H1 (cell line): ENCODE data around the gene S100A10. TPM values are rescaled to one million over a fixed set of nuclear protein-coding genes. Genes with fewer than 3 reads are reported as not detected.

Experiments
- CTCF ChIA-PET: fragments of 300-600 bp; sonication (Branson Sonifier 250); formaldehyde crosslinking; loops from one replicate; lab custom pipeline; 2021; ENCODE audit not compliant: partially characterized antibody; lab: Charles Lee
- POLR2A ChIA-PET: fragments of 300-600 bp; sonication (Branson Sonifier 250); formaldehyde crosslinking; loops from one replicate; lab custom pipeline; 2021; ENCODE audit warnings: inconsistent platforms; ENCODE audit not compliant: partially characterized antibody; lab: Charles Lee
- DNase-seq, 2 experiments: peaks; one replicate each; pipeline versions ENCODE4 v3.0.0 to v3.0.0-alpha.2; 2010 to 2022; ENCODE audit warnings: low spot score in 2 of 2, low read depth in 1 of 2, mixed read lengths in 1 of 2
- FAIRE-seq: peaks from 2 replicates; lab custom pipeline; 2011; peaks lifted over from hg19 to GRCh38; lab: Jason Lieb, UNC
- H2AFZ ChIP-seq: 2 replicates; pipeline ENCODE4 v1.8.1; 2012; ENCODE audit warnings: low read length, inconsistent platforms
- H2AK5ac ChIP-seq: 2 replicates; pipeline ENCODE4 v1.6.1; 2013; ENCODE audit warnings: low read depth, low read length
- H2BK120ac ChIP-seq: replicated peaks from 2 replicates; pipeline ENCODE3; 2013; ENCODE audit warnings: low read depth, low read length, inconsistent platforms
- H2BK12ac ChIP-seq: 2 replicates; pipeline ENCODE4 v1.6.1; 2013; ENCODE audit warnings: low read depth, low read length
- H2BK15ac ChIP-seq: 2 replicates; pipeline ENCODE4 v1.6.1; 2013; ENCODE audit warnings: low read length
- H2BK20ac ChIP-seq: 2 replicates; pipeline ENCODE4 v1.6.1; 2013; ENCODE audit warnings: low read length
- H2BK5ac ChIP-seq: 2 replicates; pipeline ENCODE4 v1.6.1; 2013; ENCODE audit warnings: low read depth, low read length
- H3K14ac ChIP-seq: 2 replicates; pipeline ENCODE4 v1.6.1; 2013; ENCODE audit warnings: inconsistent platforms; ENCODE audit not compliant: insufficient read length
- H3K18ac ChIP-seq: 2 replicates; pipeline ENCODE4 v1.6.1; 2013; ENCODE audit warnings: low read length; ENCODE audit errors: extremely low read depth
- H3K23ac ChIP-seq: 2 replicates; pipeline ENCODE4 v1.6.1; 2013; ENCODE audit warnings: inconsistent platforms; ENCODE audit not compliant: insufficient read length
- H3K23me2 ChIP-seq: 2 replicates; pipeline ENCODE4 v1.6.1; 2013; ENCODE audit warnings: low read depth, low read length
- H3K27ac ChIP-seq: 2 replicates; pipeline ENCODE4 v1.6.1; 2011; ENCODE audit warnings: low read depth, low read length, inconsistent platforms
- H3K27me3 ChIP-seq, 4 experiments: replicated peaks in 1 of 4; 1 replicate in 1 of 4; 2 replicates in 3 of 4; pipeline versions ENCODE4 v1.6.1 to v1.8.1; 2011 to 2013; ENCODE audit warnings: low read length in 3 of 4, mild to moderate bottlenecking in 3 of 4, inconsistent platforms in 2 of 4, mixed read lengths in 2 of 4, moderate library complexity in 1 of 4; ENCODE audit not compliant: control insufficient read depth in 3 of 4, insufficient read depth in 3 of 4; ENCODE audit errors: extremely low read depth in 1 of 4
- H3K36me3 ChIP-seq, 4 experiments: 2 replicates each; pipeline versions ENCODE4 v1.6.1 to v1.8.1; 2011 to 2013; ENCODE audit warnings: mild to moderate bottlenecking in 4 of 4, low read length in 3 of 4, moderate library complexity in 2 of 4, control low read depth in 1 of 4, inconsistent platforms in 1 of 4; ENCODE audit not compliant: insufficient read depth in 4 of 4, control insufficient read depth in 2 of 4
- H3K4ac ChIP-seq: replicated peaks from 2 replicates; pipeline ENCODE3; 2013; ENCODE audit warnings: low read length, low read depth, mixed read lengths, inconsistent platforms; ENCODE audit not compliant: insufficient read length
- H3K4me1 ChIP-seq, 4 experiments: replicated peaks in 1 of 4; 1 replicate in 1 of 4; 2 replicates in 3 of 4; pipeline versions ENCODE4 v1.6.1 to v1.8.1; 2011 to 2013; ENCODE audit warnings: low read length in 3 of 4, inconsistent platforms in 2 of 4, mixed read lengths in 1 of 4; ENCODE audit not compliant: insufficient read depth in 4 of 4, control insufficient read depth in 3 of 4
- H3K4me2 ChIP-seq, 2 experiments: 2 replicates each; pipeline versions ENCODE4 v1.6.1 to v1.8.1; 2011 to 2013; ENCODE audit warnings: low read depth in 2 of 2, low read length in 2 of 2, control low read depth in 1 of 2, inconsistent platforms in 1 of 2, mild to moderate bottlenecking in 1 of 2; ENCODE audit not compliant: insufficient read depth in 1 of 2
- H3K4me3 ChIP-seq, 4 experiments: fragments of 200-600, 300-600 bp in 1 of 4; sonication (generic), shearing (Covaris generic), sonication (Bioruptor Twin) in 1 of 4; 2 replicates each; pipeline versions ENCODE4 v1.5.1 to v1.8.1; 2011 to 2016; ENCODE audit warnings: low read length in 4 of 4, low read depth in 3 of 4, control low read depth in 2 of 4, inconsistent platforms in 2 of 4, mild to moderate bottlenecking in 2 of 4, mixed read lengths in 1 of 4, moderate library complexity in 1 of 4; ENCODE audit not compliant: insufficient read depth in 2 of 4; ENCODE audit errors: extremely low read depth in 1 of 4
- H3K56ac ChIP-seq: replicated peaks from 2 replicates; pipeline ENCODE3; 2013; ENCODE audit warnings: low read depth, mild to moderate bottlenecking, mixed read lengths, low read length, inconsistent platforms; ENCODE audit not compliant: insufficient read length
- H3K79me1 ChIP-seq: 2 replicates; pipeline ENCODE4 v1.6.1; 2013; ENCODE audit warnings: low read depth, low read length, control low read depth
- H3K79me2 ChIP-seq, 2 experiments: 2 replicates each; pipeline versions ENCODE4 v1.6.1 to v1.8.1; 2012 to 2013; ENCODE audit warnings: low read length in 2 of 2, mild to moderate bottlenecking in 2 of 2, inconsistent platforms in 1 of 2; ENCODE audit not compliant: insufficient read depth in 2 of 2, control insufficient read depth in 1 of 2
- H3K9ac ChIP-seq, 4 experiments: replicated peaks in 1 of 4; 1 replicate in 1 of 4; 2 replicates in 3 of 4; pipeline versions ENCODE4 v1.6.1 to v1.8.1; 2011 to 2013; ENCODE audit warnings: low read depth in 3 of 4, low read length in 3 of 4, control low read depth in 2 of 4, mild to moderate bottlenecking in 2 of 4, moderate library complexity in 2 of 4, inconsistent platforms in 1 of 4; ENCODE audit errors: extremely low read depth in 1 of 4
- H3K9me3 ChIP-seq, 2 experiments: 2 replicates each; pipeline versions ENCODE4 v1.6.1 to v1.8.1; 2012 to 2013; ENCODE audit warnings: mild to moderate bottlenecking in 2 of 2, moderate library complexity in 2 of 2, control low read depth in 1 of 2, inconsistent platforms in 1 of 2, low read depth in 1 of 2, low read length in 1 of 2, mixed read lengths in 1 of 2; ENCODE audit not compliant: insufficient read depth in 2 of 2
- H4K20me1 ChIP-seq, 2 experiments: replicated peaks in 1 of 2; 2 replicates each; pipeline versions ENCODE3 to v1.8.1; 2011 to 2013; ENCODE audit warnings: inconsistent platforms in 2 of 2, low read length in 2 of 2, mild to moderate bottlenecking in 1 of 2; ENCODE audit not compliant: insufficient read depth in 2 of 2, control insufficient read depth in 1 of 2
- H4K5ac ChIP-seq: 2 replicates; pipeline ENCODE4 v1.6.1; 2013; ENCODE audit warnings: low read length, low read depth, mixed read lengths, inconsistent platforms; ENCODE audit not compliant: insufficient read length
- H4K8ac ChIP-seq: 2 replicates; pipeline ENCODE4 v1.8.0; 2013; ENCODE audit warnings: mild to moderate bottlenecking, moderate library complexity, low read length, inconsistent platforms; ENCODE audit not compliant: insufficient read depth; ENCODE audit errors: extremely low read depth
- H4K91ac ChIP-seq: replicated peaks from 2 replicates; pipeline ENCODE3; 2013; ENCODE audit warnings: low read length, mixed read lengths, inconsistent platforms; ENCODE audit not compliant: insufficient read length
- CBX8 ChIP-seq: fragments of 300-800, 300-1000 bp; sonication (generic); IDR thresholded peaks from 2 replicates; pipeline ENCODE4 v1.7.1; 2016; ENCODE audit warnings: low read depth, low read length, borderline replicate concordance
- CEBPB ChIP-seq: IDR thresholded peaks from 2 replicates; pipeline ENCODE4 v1.6.1; 2012; ENCODE audit warnings: low read depth, low read length
- CHD2 ChIP-seq: IDR thresholded peaks from 2 replicates; pipeline ENCODE4 v1.6.1; 2012; ENCODE audit warnings: low read length, improper control_type of control experiment
- E2F6 ChIP-seq: IDR thresholded peaks from 2 replicates; pipeline ENCODE4 v1.6.1; 2012; ENCODE audit warnings: inconsistent platforms
- EGR1 ChIP-seq: IDR thresholded peaks from 2 replicates; pipeline ENCODE4 v1.6.1; 2011; ENCODE audit warnings: low read depth, low read length, borderline replicate concordance
- JUN ChIP-seq: IDR thresholded peaks from 2 replicates; pipeline ENCODE4 v1.6.1; 2011; ENCODE audit warnings: low read depth, mild to moderate bottlenecking, improper control_type of control experiment, low read length
- KDM5A ChIP-seq: fragments of 200-600 bp; IDR thresholded peaks from 2 replicates; pipeline ENCODE4 v1.7.1; 2012; ENCODE audit warnings: mild to moderate bottlenecking, low read length, inconsistent platforms, mixed read lengths
- NRF1 ChIP-seq: IDR thresholded peaks from 2 replicates; pipeline ENCODE4 v1.6.1; 2011; ENCODE audit warnings: mild to moderate bottlenecking, low read depth, low read length, improper control_type of control experiment
- POU5F1 ChIP-seq: IDR thresholded peaks from 2 replicates; pipeline ENCODE4 v1.6.1; 2011; ENCODE audit warnings: low read depth, mild to moderate bottlenecking, low read length, moderate library complexity
- RAD21 ChIP-seq, 2 experiments: IDR thresholded peaks in 1 of 2; conservative IDR thresholded peaks in 1 of 2; 2 replicates each; pipeline ENCODE4 v1.6.1; 2011; ENCODE audit warnings: low read depth in 2 of 2, low read length in 2 of 2, improper control_type of control experiment in 1 of 2, inconsistent platforms in 1 of 2, mild to moderate bottlenecking in 1 of 2, moderate library complexity in 1 of 2
- RFX5 ChIP-seq: IDR thresholded peaks from 2 replicates; pipeline ENCODE4 v1.6.1; 2011; ENCODE audit warnings: low read depth, low read length, improper control_type of control experiment, borderline replicate concordance
- SIN3A ChIP-seq, 2 experiments: IDR thresholded peaks in 1 of 2; conservative IDR thresholded peaks in 1 of 2; 2 replicates each; pipeline ENCODE4 v1.6.1; 2011 to 2012; ENCODE audit warnings: low read length in 2 of 2, improper control_type of control experiment in 1 of 2, low read depth in 1 of 2, mild to moderate bottlenecking in 1 of 2
- SP2 ChIP-seq: IDR thresholded peaks from 2 replicates; pipeline ENCODE4 v1.6.1; 2012; ENCODE audit warnings: mild to moderate bottlenecking, low read length, inconsistent platforms
- TAF7 ChIP-seq: optimal IDR thresholded peaks from 2 replicates; pipeline ENCODE3; 2011; ENCODE audit warnings: low read depth, mild to moderate bottlenecking, inconsistent platforms, low read length, moderate library complexity, borderline replicate concordance
- WGBS, 2 experiments: shearing (Covaris generic) in 1 of 2; methylation state at CpG; one replicate each; pipeline versions ENCODE4 v1.1.6 to v1.1.7; 2013 to 2015; ENCODE audit warnings: low lambda C conversion rate in 2 of 2, mixed read lengths in 2 of 2, inconsistent platforms in 1 of 2, low coverage in 1 of 2, missing lambda C conversion rate in 1 of 2; ENCODE audit not compliant: insufficient replicate concordance in 2 of 2, insufficient coverage in 1 of 2, insufficient read length in 1 of 2; ENCODE audit errors: extremely low coverage in 1 of 2, missing lambda C conversion rate in 1 of 2; 5-methylcytosine and 5-hydroxymethylcytosine counted together
- polyA plus RNA-seq, 7 experiments: library from polyadenylated mRNA; depleted of rRNA in 3 of 7; stranded (reverse) in 5 of 7; unstranded in 2 of 7; fragments of >200 nt in 5 of 7; fragments of 200-250 nt in 2 of 7; gene quantifications; 1 replicate in 5 of 7; 2 replicates in 1 of 7; 4 replicates in 1 of 7; pipeline versions ENCODE4 v1.2.1 to v1.2.3, GENCODE V29; 2011 to 2013; ENCODE audit warnings: missing spikeins in 2 of 7, mixed read lengths in 2 of 7
- total RNA-seq: library from RNA; stranded (reverse); fragmentation: NEBNext Ultra II Directional; extraction: Animal tissue kit (Norgen Biotek cat#: 25700); gene quantifications from 2 replicates; pipeline ENCODE4 v1.2.1, GENCODE V29; 2021

Gene S100A10
- total and polyA plus RNA-seq, 2 of the 8 experiments (the other 6 are each of a cell fraction or from before 2014, with no cell fraction given) = 23.9 to 231 TPM

DNA sequence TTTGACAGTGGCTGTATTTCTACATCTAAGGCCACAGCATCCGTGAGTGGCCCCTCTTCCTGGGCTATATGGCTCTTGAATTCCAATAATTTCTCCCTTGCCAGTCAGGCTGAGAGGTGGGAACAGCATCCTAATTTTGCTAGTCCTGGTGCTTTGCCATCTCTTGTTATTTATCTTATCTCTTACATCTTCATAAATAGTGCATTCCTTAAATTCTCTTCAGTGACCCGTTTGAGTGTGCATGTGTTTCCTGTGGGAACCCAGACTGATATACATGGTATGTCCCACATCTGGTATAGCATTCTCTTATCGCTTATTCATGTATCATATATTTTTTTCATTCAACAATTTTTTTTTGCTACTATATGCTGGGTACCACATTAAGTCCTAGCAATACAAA, 33.2 kb upstream of the S100A10 start:
- no peaks in the 10 kb centered on the region for H3K27me3 ChIP-seq
- 95% methylated on average over 3 of the region's 3 CpGs; no CpG with 5 or more reads in 1 of the 2 experiments for whole genome bisulfite sequencing, 2 experiments
- TF ChIP-seq TAF7 (no peak), RFX5 (no peak), EGR1 (no peak), CBX8 (no peak), JUN (no peak), E2F6 (no peak), KDM5A (no peak), CHD2 (no peak), NRF1 (no peak), RAD21 (IDR thresholded peaks at IDR 0.05 in 1 of 2, conservative IDR thresholded peaks at IDR 0.05 in 1 of 2; ENCODE audit: low read depth in 2 of 2, low read length in 2 of 2) (no peak), SIN3A (conservative IDR thresholded peaks at IDR 0.05 in 1 of 2, IDR thresholded peaks at IDR 0.05 in 1 of 2; ENCODE audit: low read depth in 1 of 2, low read length in 2 of 2) (no peak), POU5F1 (no peak), SP2 (no peak), CEBPB (no peak)

More for the DNA sequence above, 33.2 kb upstream of the S100A10 start:
- Histone ChIP-seq H3K79me1 (no peaks in the 10 kb centered on the region), H4K5ac (no peak overlapping the region), H2BK20ac (no peak overlapping the region), H2AK5ac (no peak overlapping the region), H3K9me3 (no peaks in the 10 kb centered on the region), H4K20me1 (no peaks in the 10 kb centered on the region), H4K8ac (no peak overlapping the region), H2BK5ac (no peak overlapping the region), H4K91ac (no peak overlapping the region), H3K4me3 (no peak overlapping the region), H3K18ac (no peak overlapping the region), H3K23ac (no peak overlapping the region), H2AFZ (no peak overlapping the region), H2BK15ac (no peak overlapping the region), H3K4me2 (no peak overlapping the region), H3K4me1 (peaks cover 0 to 5% (median 2%) of the 10 kb centered on the region in 4 experiments; a peak in 1 of 7 replicates), H3K9ac (no peak overlapping the region), H3K36me3 (peaks cover 0 to 2% (median 0%) of the 10 kb centered on the region in 4 experiments; a peak in 1 of 8 replicates), H2BK12ac (no peak overlapping the region), H2BK120ac (no peak overlapping the region), H3K4ac (no peak overlapping the region), H3K79me2 (no peaks in the 10 kb centered on the region), H3K23me2 (no peaks in the 10 kb centered on the region), H3K56ac (no peak overlapping the region), H3K14ac (no peak overlapping the region), H3K27ac (no peak overlapping the region)
- FAIRE-seq = no peak
- ChIA-PET CTCF (interaction anchor here (0.7 to 0.9 kb wide), 2 partner anchors 11 to 13 kb away, joined by 3 read pairs; no protein-coding TSS in a partner anchor), POLR2A (no interaction called here)
- DNase-seq = no peak
